Measurements from ENCODE around the gene B3GLCT.

- TF ChIP-seq POLR2A (IDR thresholded peaks at IDR 0.05) = no peak
- TF ChIP-seq, protein P1, sequence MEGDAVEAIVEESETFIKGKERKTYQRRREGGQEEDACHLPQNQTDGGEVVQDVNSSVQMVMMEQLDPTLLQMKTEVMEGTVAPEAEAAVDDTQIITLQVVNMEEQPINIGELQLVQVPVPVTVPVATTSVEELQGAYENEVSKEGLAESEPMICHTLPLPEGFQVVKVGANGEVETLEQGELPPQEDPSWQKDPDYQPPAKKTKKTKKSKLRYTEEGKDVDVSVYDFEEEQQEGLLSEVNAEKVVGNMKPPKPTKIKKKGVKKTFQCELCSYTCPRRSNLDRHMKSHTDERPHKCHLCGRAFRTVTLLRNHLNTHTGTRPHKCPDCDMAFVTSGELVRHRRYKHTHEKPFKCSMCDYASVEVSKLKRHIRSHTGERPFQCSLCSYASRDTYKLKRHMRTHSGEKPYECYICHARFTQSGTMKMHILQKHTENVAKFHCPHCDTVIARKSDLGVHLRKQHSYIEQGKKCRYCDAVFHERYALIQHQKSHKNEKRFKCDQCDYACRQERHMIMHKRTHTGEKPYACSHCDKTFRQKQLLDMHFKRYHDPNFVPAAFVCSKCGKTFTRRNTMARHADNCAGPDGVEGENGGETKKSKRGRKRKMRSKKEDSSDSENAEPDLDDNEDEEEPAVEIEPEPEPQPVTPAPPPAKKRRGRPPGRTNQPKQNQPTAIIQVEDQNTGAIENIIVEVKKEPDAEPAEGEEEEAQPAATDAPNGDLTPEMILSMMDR (IDR thresholded peaks at IDR 0.05) = no peak
Measured at GRCh38 chr13:31331068-31331467, 131.3 kb downstream of the B3GLCT start.

Measured in esophagus squamous epithelium (tissue), 4 donors.